GM18502 (cell line): ENCODE results near the gene UBE2D2.

Experiments
- ATAC-seq: cut with Tn5 transposase; IDR thresholded peaks from one replicate; pipeline ENCODE4 v1.9.1; 2021; ENCODE audit warnings: mild to moderate bottlenecking; ENCODE audit not compliant: unreplicated experiment, poor library complexity

UBE2D2 gene

GRCh38 chr5:139669662-139670368, 108.7 kb downstream of the UBE2D2 start:
- ATAC-seq: peak; percentile 30

- peak; percentile 51 for ATAC-seq
Observed at GRCh38 chr5:139670369-139671095, 109.4 kb downstream of the UBE2D2 start.

- no peak for ATAC-seq
Observed at GRCh38 chr5:139671096-139671841, 110.1 kb downstream of the UBE2D2 start.

- no peak for ATAC-seq
Observed at GRCh38 chr5:139675213-139675612, 114.1 kb downstream of the UBE2D2 start.

- no peak for ATAC-seq
Observed at GRCh38 chr5:139675825-139676224, 114.7 kb downstream of the UBE2D2 start.

- no peak for ATAC-seq
Observed at GRCh38 chr5:139676406-139676805, 115.3 kb downstream of the UBE2D2 start.

- no peak for ATAC-seq
Observed at GRCh38 chr5:139676951-139677735, 116.0 kb downstream of the UBE2D2 start.
